NCI-H345 treated with DMSO at 0.1 percent for 48 hours (cell line): Measurements from ENCODE around the gene TSPEAR.
A peak's percentile ranks its signal among the peaks of the same experiment; 100 is the strongest.
"Not testable (repeated sequence)": the region's sequence is repeated elsewhere in the genome, so short reads cannot be mapped to it uniquely, and the experiment has no call there.

Experiments
- DNase-seq: peaks from one replicate; lab custom pipeline; 2025; ENCODE audit not compliant: unreplicated experiment; lab: John Stamatoyannopoulos, UW

The TSPEAR gene

GRCh38 chr21:44686843-44687561 is 24.4 kb downstream of the TSPEAR start:
- no peak for DNase-seq

DNA sequence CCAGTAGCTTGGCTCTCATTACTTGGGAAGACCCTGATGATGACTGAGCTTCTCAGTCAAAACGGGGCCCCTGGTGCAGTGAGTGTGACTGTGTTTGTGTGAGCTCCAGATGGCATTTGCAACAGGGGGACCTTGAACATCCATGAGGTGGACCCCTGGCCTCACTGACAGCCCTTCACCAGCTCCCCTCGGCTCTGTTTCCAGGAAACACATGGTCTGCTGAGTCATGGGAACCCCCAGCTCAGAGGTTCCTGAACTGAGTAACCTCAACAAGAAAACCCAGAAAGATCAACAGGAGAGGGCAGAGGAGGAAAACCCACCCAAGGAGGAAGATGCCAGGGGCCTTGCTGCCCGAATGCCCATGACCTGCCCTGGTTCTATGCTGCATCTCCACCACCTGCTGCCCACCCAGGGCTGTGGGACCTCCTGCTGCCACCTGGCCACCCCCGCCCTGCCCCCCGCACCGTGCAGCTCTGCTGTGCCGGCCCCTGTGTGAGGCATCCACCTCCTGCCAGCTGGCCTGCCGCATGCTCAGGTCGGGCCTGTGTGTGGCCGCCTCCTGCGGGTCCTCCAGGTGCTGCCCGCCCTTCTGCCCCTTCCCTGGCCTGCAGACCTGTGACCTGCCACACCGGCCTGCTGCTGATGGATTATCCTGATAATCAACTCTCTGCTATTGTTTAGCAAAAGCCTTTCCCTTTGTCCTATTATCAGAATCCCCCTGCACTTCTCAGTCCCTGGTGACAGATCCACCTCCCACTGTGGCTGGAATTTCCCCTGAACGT is 25.2 kb downstream of the TSPEAR start:
- no peak for DNase-seq

DNA sequence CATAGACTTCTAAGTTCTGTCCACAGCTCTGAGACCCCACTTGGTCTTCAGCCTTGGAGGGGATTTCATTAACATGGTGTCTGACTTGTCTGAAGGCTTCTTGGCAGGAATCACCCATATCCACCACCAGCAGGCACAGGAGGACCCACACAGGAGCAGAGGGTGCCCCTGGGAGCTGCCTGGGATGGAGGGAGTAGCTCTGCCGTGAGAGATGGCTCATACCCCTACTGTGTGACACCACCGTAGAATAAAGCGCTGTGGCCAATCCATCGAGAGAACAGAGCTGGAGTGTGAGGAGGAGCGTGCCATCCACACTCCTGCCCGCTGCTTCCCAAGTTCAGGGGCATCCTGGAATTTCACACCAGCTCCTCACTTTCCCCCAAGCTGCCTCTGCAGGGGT is 26.3 kb downstream of the TSPEAR start:
- not testable (repeated sequence) for DNase-seq

- no peak for DNase-seq
Measured at GRCh38 chr21:44684483-44684882, 26.9 kb downstream of the TSPEAR start.

- no peak for DNase-seq
Measured at GRCh38 chr21:44684077-44684476, 27.3 kb downstream of the TSPEAR start.

- no peak for DNase-seq
Measured at GRCh38 chr21:44682580-44683151, 28.7 kb downstream of the TSPEAR start.

DNA sequence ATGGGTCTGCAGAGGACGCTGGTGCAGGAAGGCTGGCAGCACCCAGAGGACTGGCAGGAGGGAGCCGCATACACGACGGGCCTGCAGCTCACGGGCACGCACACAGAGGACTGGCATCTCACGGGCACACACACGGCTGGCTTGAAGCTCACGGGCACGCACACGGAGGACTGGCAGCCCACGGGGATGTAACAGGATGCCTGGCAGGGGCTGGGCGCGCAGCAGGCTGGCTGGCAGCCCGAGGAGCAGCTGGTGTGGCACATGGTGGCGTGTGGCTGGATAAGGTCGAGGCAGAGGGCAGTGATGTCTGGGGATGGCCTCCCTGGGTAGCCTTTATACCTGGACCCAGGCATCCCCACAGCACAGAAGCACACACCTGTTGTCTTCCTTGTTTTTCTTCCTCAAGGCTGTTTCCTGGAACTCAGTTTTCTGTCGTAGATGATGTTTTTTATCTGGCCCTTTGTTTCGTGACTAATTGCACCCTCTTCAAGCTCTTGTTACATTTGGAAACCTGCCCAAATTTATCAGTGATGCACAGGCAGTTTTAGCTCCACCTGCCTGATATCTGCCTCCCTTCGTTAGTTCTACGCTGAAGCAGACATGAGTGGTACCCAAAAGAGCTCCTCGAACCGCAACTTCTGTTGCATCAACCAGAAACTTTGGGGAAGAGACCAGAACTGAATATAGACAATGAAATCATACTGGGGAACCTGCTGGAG is 29.4 kb downstream of the TSPEAR start, which contains the start of gene KRTAP12-1:
TSS of gene KRTAP12-1 (minus strand) at position 303 of the 719 bp plus-strand sequence. CDS start at position 263, 40 bp downstream.
- DNase-seq = peak; percentile 96

DNA sequence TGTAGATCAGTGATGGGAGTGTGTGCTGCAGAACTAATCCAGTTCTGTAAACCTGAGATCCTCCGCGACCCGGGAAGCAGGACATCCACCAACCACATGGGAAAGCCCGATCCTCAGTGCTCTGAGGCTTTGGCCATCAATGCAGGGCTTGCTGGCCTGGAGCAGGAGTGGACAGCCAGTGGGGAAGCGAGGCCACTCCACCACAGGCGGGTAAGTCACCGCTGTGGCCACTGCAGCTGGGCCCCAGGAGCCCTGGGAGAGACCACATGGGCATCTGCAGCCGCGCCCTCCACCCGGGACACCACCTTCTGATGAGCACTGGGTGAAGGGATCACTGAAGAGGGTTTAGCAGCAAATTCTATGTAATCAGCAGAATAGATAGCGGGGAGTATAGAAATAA is 30.2 kb downstream of the TSPEAR start:
- no peak for DNase-seq

- no peak for DNase-seq
Measured at GRCh38 chr21:44677881-44678280, 33.5 kb downstream of the TSPEAR start.

DNA sequence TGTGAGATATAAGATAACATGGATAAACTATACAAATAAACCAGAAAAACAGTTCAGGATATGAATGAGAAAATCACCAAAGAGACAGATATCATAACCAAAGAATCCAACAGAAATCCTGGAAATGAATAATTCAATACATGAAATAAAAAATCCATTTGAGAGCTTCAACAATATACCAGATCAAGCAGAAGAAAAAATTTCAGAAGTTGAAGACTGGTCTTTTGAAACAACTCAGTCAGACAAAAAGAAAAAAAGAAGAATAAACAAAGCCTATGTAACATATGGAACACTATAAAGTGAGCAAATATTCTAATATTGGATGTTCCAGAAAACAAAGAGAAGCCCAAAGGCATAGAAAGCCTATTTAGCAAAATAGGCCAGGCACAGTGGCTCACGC is 39.5 kb downstream of the TSPEAR start:
- no peak for DNase-seq

DNA sequence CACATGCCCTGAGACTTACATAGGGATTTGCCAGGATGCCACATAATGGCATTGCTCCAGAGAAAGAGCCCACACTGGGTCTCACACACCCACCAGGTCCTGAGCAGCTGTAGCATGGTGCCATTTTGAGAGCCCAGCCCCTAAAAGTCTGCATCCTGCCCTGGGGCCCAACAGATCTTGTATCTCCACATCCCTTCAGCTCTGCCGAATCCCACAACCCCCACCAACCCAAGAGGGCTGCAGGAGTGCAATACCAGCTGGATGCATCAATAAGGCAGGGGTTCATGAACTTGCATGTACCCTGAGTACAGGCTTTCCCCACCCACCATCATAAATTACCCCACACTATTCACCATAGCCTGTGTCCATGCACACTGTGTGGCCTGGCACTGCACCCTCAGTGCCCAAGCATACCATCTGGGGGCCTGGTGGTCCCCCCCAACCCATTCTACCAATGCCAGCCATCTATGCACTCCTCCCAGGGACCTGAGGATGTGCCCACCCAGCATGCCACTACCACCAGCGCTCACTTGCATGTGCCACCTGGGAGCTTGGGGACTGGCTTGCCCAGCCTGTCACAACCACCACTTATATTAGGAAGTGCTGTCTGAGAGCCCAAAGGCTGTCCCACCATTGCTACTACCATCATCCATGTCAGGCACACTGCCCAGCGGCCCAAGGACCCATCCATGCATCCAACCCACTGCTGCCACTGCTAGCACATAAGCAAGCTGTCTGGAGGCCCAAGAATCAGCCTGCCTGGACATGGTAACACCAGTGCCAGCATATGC is 40.5 kb downstream of the TSPEAR start:
- no peak for DNase-seq

GRCh38 chr21:44667612-44668011 is 43.8 kb downstream of the TSPEAR start:
- DNase-seq = no peak

GRCh38 chr21:44666401-44667320 is 44.7 kb downstream of the TSPEAR start, which contains the start of gene KRTAP12-2:
KRTAP12-2 (minus strand) TSS chr21:44666927; CDS start chr21:44666886, 41 bp downstream.
- DNase-seq = peak; percentile 63

DNA sequence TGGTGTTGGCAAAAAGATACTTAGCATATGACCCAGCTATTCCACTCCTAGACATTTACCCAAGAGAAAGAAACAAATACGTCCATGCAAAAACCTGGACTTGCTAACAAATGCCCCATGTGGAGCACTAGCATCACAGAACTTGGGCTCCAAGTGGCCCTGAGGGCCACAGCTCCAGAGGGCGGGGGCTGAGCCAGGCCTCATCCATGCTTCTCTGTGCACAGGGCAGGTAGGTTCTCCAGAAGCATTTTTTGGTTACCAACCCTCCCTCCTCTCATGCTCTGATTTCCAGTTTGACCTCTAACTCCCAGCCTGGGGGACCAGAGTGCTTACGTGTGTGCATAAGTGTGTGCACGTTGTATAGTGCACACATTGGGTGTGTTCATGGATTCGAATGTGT is 46.7 kb downstream of the TSPEAR start:
- no peak for DNase-seq

DNA sequence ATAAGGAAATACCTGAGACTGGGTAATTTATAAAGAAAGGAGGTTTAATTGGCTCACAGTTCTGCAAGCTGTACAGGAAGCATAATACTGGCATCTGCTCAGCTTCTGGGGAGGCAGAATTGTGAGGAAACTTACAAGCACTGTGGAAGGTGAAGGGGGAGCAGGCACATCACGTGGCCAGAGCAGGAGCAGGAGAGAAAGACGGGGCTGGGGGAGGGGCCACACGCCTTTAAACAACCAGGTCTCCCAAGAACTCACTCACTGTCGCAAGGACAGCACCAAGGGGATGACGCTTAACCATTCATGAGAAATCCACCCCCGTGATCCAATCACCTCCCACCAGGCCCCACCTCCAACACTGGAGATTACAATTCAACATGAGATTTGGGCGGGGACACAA is 49.8 kb downstream of the TSPEAR start:
- DNase-seq = not testable (repeated sequence)

- DNase-seq = no peak
Measured at GRCh38 chr21:44658913-44659595, 52.3 kb downstream of the TSPEAR start.

GRCh38 chr21:44658541-44658910 is 52.8 kb downstream of the TSPEAR start:
- DNase-seq = no peak

DNA sequence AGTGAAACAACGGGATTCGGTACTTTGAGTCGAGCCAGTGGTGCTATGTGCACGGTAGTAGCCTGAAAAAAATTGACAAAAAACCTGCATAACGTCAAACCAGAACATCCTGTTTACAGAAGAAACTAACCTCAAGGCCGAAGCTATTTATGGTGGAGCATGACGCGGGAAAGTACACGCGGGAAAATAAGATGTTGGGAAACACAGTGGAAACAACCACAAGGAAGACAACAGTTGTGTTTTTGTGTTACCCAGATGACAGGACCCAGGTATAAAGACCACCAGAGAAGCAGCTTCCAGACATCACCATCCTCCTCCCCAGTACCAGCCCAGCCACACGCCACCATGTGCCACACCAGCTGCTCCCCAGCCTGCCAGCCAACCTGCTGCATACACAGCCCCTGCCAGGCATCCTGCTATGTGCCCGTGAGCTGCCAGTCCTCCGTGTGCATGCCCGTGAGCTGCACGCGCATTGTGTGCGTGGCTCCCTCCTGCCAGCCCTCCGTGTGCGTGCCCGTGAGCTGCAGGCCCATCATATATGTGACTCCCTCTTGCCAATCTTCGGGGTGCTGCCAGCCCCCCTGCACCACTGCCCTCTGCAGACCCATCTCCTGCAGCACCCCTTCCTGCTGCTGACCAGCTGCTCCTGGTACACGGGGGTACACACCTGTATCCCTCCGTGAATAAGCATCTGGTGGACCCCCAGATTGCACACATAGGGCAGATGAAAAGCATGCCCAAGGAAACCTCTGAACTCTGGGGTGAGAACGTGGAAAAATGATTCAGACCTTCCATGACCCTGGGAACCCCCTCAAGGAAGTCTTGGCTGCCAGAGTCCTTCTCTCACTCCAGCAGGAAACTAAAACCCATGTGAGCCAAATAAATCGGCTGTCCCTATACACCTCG is 53.5 kb downstream of the TSPEAR start, which contains the start of gene KRTAP12-3:
TSS of gene KRTAP12-3 (plus strand) at position 298 of the 906 bp plus-strand sequence. CDS start at position 346, 48 bp downstream.
- no peak for DNase-seq
